Lung (tissue), 12 donors: ENCODE results near the gene ATP8B3. TPM values are rescaled to one million over a fixed set of nuclear protein-coding genes. Genes with fewer than 3 reads are reported as not detected.

Source experiments
- ATAC-seq: fragments of 200-7000 bp; cut with Tn5 transposase; one replicate; pipeline ENCODE4 v1.9.1; 2020; ENCODE audit warnings: moderate number of reproducible peaks; ENCODE audit not compliant: insufficient read depth, low FRiP score
- DNase-seq, 3 donors: peaks; one replicate each; pipeline ENCODE4 v3.0.0-alpha.2; 2013 to 2017
- H3K27ac ChIP-seq, 2 donors: one replicate each; pipeline ENCODE4 v1.5.1; 2013; ENCODE audit warnings: mild to moderate bottlenecking in 2 of 2, moderate library complexity in 2 of 2, control low read depth in 1 of 2, inconsistent platforms in 1 of 2, low read depth in 1 of 2, low read length in 1 of 2
- H3K27me3 ChIP-seq, 3 donors: one replicate each; pipeline ENCODE4 v1.5.1; 2013; ENCODE audit warnings: low read length in 2 of 3; ENCODE audit not compliant: control insufficient read depth in 3 of 3, insufficient read depth in 3 of 3
- H3K36me3 ChIP-seq, 4 donors: one replicate each; pipeline ENCODE4 v1.5.1; 2013; ENCODE audit warnings: low read length in 4 of 4, mild to moderate bottlenecking in 1 of 4, moderate library complexity in 1 of 4; ENCODE audit not compliant: control insufficient read depth in 4 of 4, insufficient read depth in 4 of 4
- H3K4me1 ChIP-seq, 5 donors: one replicate each; pipeline ENCODE4 v1.5.1; 2013; ENCODE audit warnings: low read length in 5 of 5, mild to moderate bottlenecking in 2 of 5, moderate library complexity in 1 of 5; ENCODE audit not compliant: control insufficient read depth in 5 of 5, insufficient read depth in 5 of 5
- H3K4me3 ChIP-seq: one replicate; pipeline ENCODE4 v1.5.1; 2013; ENCODE audit warnings: mild to moderate bottlenecking, control low read depth, moderate library complexity
- H3K9ac ChIP-seq, 2 donors: one replicate each; pipeline ENCODE4 v1.5.1; 2013; ENCODE audit warnings: low read length in 2 of 2, control low read depth in 1 of 2; ENCODE audit not compliant: insufficient read depth in 1 of 2
- H3K9me3 ChIP-seq, 4 donors: one replicate each; pipeline ENCODE4 v1.5.1; 2013; ENCODE audit warnings: low read length in 3 of 4, mild to moderate bottlenecking in 1 of 4, moderate library complexity in 1 of 4; ENCODE audit not compliant: control insufficient read depth in 4 of 4, insufficient read depth in 3 of 4
- CTCF ChIP-seq: IDR thresholded peaks from 2 replicates; pipeline ENCODE4 v1.5.1; 2012; ENCODE audit warnings: mild to moderate bottlenecking; ENCODE audit errors: control extremely low read depth, extremely low read depth
- WGBS, 2 donors: extraction: QIAGEN DNeasy Blood & Tissue Kit; methylation state at CpG; one replicate each; pipeline ENCODE4 v1.1.7; 2013; 5-methylcytosine and 5-hydroxymethylcytosine counted together
- polyA plus RNA-seq, 2 donors: library from polyadenylated mRNA; stranded (reverse); fragments of 200-250 nt; gene quantifications; one replicate each; pipeline ENCODE4 v1.2.1, GENCODE V29; 2013
- total RNA-seq, 2 donors: library from RNA; depleted of rRNA in 1 of 2; stranded (reverse); fragments of >200 nt in 1 of 2; gene quantifications; one replicate each; pipeline ENCODE4 v1.2.1, GENCODE V29; 2014 to 2021
- donor health status: control.
- donor health status: control.
- donor health status: Bipolar disorder and iron deficiency.
- donor health status: healthy.
- donor health status: DM: yes; HTN: yes; CAD: no.

ATP8B3 gene
- total and polyA plus RNA-seq, 4 donors, result 0.69 to 2.4 (median 1.8) TPM

GRCh38 chr19:1813192-1814182 lies 1.4 kb upstream of the ATP8B3 start:
- 64 to 65% methylated on average over 21 of the region's 21 CpGs for WGBS, 2 donors
- no peaks in the 10 kb centered on the region for H3K27me3 ChIP-seq
- DNase-seq (no peak), ATAC-seq (no peak)
- H3K27ac ChIP-seq, result no peak overlapping the region
- H3K4me1 ChIP-seq, result peaks cover 0 to 8% (median 3%) of the 10 kb centered on the region in 5 donors
- no peak for TF ChIP-seq CTCF
- H3K9ac ChIP-seq, result no peak overlapping the region
- no peak overlapping the region for H3K4me3 ChIP-seq
- H3K9me3 ChIP-seq, result no peaks in the 10 kb centered on the region
- peaks cover 6 to 39% (median 7%) of the 10 kb centered on the region in 4 donors for H3K36me3 ChIP-seq

- peak; percentile 89 for ATAC-seq
- Histone ChIP-seq H3K27ac (peak overlapping the region in 1 of 2 donors; percentile 43), H3K9ac (no peak overlapping the region), H3K27me3 (no peaks in the 10 kb centered on the region), H3K4me3 (peak overlapping the region; percentile 1), H3K4me1 (peaks cover 0 to 8% (median 3%) of the 10 kb centered on the region in 5 donors), H3K9me3 (no peaks in the 10 kb centered on the region), H3K36me3 (peaks cover 0 to 30% (median 6%) of the 10 kb centered on the region in 4 donors)
- DNase-seq, result peak; percentile 91 to 93 (median 92)
- no peak for TF ChIP-seq CTCF
- 0 to 1% methylated on average over 41 to 47 of the region's 47 CpGs for WGBS, 2 donors
Observed at GRCh38 chr19:1812426-1813191, 533 bp upstream of the ATP8B3 start.

- peaks cover 0 to 19% (median 3%) of the 10 kb centered on the region in 4 donors for H3K36me3 ChIP-seq
- ATAC-seq, result no peak
- no peak overlapping the region for H3K27ac ChIP-seq
- no peaks in the 10 kb centered on the region for H3K9me3 ChIP-seq
- no peaks in the 10 kb centered on the region for H3K27me3 ChIP-seq
- H3K4me1 ChIP-seq, result peaks cover 0 to 8% (median 3%) of the 10 kb centered on the region in 5 donors
- TF ChIP-seq CTCF, result no peak
- no peak overlapping the region for H3K4me3 ChIP-seq
- no peak overlapping the region for H3K9ac ChIP-seq
- 22 to 35% methylated on average over 13 of the region's 13 CpGs for WGBS, 2 donors
- no peak for DNase-seq
Observed at GRCh38 chr19:1811472-1811894, 593 bp downstream of the ATP8B3 start.
